Suppressor macrophage (primary cell): ENCODE measurements around the gene ENTPD8.
A peak's percentile ranks its signal among the peaks of the same experiment; 100 is the strongest.

ENCODE experiments used
- DNase-seq, 4 experiments: peaks; one replicate each; pipeline ENCODE4 v3.0.0-alpha.2; 2020 to 2022
- total RNA-seq, 17 experiments: gene quantifications; one replicate each; lab custom pipeline; 2026; ENCODE audit warnings: mixed read lengths in 6 of 17, inconsistent platforms in 3 of 17; lab: John Stamatoyannopoulos, UW

Gene ENTPD8, protein sequence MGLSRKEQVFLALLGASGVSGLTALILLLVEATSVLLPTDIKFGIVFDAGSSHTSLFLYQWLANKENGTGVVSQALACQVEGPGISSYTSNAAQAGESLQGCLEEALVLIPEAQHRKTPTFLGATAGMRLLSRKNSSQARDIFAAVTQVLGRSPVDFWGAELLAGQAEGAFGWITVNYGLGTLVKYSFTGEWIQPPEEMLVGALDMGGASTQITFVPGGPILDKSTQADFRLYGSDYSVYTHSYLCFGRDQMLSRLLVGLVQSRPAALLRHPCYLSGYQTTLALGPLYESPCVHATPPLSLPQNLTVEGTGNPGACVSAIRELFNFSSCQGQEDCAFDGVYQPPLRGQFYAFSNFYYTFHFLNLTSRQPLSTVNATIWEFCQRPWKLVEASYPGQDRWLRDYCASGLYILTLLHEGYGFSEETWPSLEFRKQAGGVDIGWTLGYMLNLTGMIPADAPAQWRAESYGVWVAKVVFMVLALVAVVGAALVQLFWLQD
- 0 to 1.1 (median 0) reads per million in 17 experiments for total RNA-seq

DNA sequence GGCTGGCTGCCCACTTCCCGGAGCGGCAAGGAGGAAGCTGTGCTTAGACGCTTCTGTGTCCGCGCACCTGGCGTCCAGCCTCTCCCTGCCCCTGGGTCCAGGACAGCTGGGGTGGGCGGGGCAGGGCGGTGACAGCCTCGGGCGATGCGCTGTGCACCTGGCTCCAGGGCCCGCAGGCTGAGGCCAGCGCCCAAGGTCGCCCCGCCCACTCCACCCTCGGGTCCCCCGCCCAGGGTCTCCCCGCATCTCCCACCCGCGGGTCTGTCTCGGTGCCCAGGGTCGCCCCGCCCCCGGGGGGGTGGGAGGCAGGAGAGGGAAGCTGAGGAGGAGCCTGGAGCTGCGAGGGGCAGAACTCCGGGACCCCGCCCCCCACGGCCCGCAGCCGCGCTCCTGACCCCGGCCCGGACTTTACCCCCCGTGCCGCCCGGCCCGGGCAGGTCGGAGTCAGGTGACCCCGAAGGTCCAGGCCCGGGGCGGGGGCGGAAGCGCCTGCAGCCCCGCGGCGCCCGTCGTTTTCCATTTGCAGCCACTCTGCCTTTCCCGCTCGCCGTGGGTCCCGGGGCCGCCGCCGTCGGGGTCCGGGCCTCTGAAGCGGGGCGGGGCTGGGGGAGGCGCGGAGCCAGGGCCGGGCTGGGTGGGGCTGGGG is at the start of gene ENTPD8:
Gene ENTPD8 (minus strand): TSS at position 69 of the 646 bp plus-strand sequence. CDS start 3,072 bp downstream, outside the sequence.
- DNase-seq = peak in 2 of 4 experiments; percentile 26 to 40

DNA sequence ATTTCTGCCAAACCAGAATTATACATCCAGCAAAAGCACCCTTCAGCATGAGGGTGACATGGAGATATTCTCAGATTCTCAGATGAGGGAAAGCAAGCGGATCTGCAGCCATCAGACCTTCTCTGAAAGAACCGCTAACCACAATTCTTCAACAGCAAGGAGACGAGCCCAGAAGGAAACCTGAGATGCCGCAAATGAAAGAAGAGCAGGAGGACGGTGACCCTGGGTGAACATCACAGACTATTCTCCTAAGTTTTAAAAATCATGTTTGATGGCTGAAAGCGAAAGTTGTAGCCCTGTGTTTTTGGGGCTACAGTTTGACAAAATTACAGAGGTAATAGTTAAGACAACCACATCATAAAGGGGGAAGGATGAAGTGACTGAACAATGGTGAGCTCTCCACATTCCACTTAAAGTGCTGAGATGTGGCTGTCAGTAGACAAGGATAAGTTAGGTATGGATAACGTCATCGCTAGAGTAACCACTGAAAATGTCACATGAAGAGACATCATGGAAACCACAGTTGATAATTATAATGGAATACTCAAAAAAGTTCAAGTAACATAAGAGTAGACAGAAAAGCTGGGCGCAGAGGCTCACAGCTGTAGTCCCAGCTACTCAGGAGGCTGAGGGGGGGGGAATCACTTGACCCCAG is 49.5 kb upstream of the ENTPD8 start:
- DNase-seq = no peak

DNA sequence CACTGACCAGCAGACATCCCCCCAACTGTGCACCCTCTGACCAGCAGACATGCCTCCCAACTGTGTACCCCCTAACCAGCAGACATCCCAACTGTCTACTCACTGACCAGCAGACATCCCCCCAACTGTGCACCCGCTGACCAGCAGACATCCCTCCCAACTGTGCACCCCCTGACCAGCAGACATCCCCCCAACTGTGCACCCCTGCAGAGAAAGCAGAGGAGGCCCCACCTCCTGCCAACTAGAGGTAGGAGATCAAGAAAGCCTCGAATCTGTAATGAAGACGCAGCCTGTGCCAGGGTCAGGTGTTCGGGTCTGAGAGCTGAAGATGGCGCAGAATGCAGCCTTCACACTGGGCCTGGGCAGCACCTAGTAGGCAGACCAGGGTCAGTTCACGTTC is 47.7 kb upstream of the ENTPD8 start:
- no peak for DNase-seq

DNA sequence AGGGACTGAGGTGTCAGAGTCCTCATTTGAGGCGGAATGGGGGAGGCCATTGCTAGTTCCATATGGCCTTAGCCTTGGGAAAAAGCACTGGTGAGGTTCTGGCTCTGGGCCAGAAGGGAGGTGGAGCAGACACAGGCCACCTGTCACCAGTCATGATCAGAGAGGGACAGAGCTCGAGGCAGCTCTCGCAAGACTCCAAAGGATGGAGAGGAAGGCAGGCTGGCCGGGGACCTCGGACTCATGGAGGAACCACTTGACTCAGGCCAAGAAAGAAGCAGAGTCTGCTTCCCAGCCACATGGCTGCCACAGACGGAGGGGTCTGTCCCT is 47.1 kb upstream of the ENTPD8 start:
- DNase-seq = no peak

DNA sequence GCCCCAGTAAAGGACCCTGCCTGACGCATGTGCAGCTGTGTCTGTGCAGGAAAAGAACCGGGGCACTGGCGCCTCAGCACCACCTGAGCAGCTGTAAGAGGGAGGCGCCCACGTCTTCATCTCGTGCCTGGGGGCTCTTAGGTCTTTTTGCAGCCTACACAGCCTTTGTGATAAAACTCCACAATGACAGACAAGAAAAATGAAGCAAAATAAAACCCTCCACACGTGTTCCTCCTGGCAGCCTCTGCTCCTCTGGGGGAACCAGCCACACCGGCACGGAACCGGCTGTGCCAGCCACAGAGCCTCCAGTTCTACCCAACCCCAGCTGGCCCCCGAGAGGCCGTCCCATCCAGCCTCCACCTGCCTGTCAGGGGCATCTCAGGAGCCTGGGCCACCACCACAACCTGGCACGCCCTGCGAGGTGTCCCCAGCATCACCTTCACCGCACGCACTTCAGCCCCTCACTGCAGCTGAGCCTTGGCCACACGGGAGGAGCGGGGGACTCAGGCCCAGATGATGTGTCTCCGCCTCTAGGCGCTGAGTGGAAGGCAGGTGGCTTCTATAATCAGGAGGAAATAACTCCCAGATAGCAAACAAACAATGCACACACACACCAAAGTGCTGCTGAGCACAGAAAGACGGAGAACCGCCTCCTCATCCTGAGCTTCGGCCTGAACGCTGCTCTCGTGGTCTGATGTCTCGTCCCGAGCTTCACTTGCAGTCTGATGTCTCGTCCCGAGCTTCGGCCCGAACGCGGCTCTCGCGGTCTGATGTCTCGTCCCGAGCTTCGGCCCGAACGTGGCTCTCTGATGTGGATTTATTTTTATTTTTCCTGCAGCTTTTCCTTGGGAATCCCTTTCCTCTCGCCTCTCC is 46.5 kb upstream of the ENTPD8 start:
- DNase-seq = no peak

DNA sequence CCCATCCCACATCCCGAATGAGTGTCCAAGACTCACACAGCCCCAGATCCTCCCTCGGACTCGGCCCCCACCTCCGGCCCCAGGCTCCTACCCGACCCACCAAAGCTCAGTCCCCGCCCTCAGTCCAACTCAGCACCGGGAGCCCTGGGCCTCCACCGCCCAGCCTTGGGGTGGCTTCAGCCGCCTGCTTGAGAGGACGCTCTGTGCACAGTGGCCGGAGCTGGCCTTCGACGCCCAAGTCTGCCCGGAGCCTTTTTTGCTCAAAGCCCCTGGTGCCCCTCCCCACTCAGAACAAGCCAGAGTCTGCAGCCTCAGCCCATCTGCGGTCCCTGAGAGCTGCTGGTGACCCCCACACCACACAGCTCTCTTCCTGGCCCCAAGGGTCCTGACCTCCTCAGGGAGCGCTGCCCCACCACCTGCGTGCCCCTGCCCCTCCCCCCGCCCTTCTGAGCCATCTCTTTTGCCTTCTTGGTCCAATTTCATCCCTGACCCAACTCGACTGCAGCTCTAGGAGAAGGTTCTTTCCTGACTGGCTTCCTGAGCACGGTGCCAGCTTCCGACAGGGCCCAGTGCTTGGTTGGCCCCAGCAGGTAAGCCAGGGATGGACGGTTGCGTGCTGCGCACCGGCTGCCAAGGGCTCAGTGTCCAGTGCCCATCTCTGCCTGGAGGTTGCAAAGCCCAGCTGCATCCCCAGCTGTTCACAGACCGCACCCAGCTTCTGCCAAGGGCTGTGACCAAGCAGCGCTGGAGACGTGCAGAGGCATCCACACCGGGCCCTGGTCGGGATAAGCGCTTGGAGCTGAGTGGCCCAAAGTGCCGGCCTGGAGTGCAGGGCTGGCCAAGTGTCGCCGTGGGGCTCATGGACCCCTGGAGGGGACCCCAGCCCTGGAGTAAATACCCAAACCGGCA is 45.6 kb upstream of the ENTPD8 start:
- DNase-seq = no peak

DNA sequence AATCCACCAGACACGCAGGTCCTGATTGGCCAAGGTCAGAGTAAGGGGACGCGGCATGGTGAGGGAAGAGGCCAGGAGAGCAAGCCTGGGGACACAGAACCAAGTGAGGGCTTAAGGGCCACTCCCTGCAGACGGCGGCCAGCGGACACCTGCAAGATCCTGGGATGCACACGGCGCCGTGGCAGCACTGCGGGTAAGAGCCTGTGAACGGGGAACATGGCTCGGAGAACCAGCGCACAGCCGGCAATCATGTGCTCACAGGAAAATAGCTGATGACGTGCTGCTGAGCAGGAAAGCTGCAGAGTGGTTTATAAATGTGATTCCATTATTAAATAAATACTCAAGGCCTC is 45.0 kb upstream of the ENTPD8 start:
- no peak for DNase-seq

DNA sequence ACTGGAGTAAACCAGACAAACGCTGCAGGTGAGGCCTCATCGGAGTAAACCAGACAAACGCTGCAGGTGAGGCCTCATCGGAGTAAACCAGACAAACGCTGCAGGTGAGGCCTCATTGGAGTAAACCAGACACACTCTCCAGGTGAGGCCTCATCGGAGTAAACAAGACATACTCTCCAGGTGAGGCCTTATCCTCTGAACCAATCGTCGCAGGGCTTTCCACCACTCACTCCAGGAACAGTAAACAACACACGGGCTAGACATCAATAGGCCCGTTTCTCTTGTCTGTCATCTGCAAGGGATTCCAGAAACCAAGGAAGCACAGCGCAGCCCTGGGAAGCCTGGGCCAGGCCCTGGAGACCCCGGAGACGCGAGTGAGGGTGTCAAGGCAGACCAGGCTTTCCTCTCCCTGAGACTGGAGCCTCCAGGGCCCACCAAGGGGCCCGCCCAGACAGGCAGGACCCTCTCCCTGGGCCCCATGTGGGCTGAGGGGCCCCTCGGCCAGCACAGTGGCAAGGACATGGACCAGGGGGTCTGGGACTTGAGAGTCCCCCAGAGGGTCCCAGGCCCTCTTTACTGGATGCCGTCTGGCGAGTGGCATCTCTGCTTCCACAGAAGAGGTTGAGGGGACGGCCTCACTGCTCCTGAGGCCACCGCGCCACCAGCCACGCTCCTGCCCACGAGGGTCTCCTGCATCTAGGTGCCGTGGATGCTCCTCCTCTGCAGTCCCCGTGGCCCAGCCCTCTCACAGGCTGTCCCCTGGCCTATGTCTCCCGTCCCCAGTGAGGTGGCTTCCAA is 44.4 kb upstream of the ENTPD8 start:
- no peak for DNase-seq

DNA sequence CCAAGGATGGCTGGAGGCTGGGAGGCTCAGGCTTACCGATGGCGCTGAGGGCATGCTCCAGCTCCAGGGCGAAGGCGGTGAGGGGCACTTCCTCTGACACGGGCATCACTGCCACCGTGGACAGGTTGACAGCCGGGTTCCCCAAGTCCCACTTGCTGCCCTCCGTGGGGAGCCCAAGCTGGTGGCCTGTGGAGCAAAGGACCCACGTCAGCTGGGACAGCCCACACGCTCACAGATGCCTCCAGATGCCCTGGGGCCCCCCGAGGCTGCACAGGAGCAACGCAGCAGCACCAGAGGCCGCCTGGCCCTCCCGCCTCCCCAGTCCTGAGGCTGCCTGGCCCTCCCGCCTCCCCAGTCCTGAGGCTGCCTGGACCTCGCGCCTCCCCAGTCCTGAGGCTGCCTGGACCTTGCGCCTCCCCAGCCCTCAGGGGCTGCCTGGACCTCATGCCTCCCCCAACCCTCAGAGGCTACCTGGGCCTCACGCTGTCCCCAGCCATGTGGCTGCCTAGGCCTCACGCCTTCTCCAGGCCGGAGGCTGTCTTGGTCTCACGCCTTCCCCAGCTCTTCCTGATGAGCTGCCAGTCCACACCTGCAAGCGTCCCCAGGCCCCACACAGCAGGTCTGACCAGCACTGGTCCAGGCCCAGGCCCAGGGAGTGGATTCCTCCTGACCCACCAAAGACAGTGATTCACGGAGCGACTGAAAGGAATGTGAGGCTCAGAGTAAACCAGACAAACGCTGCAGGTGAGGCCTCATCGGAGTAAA is 43.6 kb upstream of the ENTPD8 start:
- DNase-seq = no peak

DNA sequence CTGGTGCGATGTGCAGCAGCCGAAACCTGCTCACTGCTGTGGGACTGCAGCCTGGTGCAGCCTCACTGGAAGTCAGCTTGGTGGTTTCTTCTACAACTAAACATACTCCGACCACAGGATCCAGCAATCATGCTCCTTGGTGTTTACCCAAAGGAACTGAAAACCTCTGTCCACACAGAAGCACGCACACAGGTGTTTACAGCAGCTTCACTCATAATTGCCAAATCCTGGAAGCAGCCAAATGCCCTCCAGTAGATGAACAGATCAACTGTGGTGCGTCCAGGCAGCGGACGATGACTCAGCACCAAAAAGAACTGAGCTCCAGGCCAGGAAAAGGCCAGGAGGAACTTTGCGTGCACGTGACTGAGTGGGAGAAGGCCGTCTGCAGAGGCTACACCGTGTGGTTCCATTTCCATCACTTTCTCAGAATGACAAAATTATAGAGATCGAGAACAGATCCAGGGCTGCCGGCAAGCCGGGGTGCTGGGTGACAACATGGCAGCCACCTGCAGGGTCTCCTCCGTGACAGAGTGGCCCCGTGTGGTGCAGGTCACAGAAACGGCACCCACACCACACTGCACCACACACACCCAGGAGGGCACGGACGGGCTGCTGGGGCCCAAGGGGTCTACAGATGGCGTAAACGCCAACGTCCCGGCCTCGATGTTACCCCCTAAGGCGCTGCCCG is 41.1 kb upstream of the ENTPD8 start:
- DNase-seq = peak; percentile 81 to 92 (median 91)

DNA sequence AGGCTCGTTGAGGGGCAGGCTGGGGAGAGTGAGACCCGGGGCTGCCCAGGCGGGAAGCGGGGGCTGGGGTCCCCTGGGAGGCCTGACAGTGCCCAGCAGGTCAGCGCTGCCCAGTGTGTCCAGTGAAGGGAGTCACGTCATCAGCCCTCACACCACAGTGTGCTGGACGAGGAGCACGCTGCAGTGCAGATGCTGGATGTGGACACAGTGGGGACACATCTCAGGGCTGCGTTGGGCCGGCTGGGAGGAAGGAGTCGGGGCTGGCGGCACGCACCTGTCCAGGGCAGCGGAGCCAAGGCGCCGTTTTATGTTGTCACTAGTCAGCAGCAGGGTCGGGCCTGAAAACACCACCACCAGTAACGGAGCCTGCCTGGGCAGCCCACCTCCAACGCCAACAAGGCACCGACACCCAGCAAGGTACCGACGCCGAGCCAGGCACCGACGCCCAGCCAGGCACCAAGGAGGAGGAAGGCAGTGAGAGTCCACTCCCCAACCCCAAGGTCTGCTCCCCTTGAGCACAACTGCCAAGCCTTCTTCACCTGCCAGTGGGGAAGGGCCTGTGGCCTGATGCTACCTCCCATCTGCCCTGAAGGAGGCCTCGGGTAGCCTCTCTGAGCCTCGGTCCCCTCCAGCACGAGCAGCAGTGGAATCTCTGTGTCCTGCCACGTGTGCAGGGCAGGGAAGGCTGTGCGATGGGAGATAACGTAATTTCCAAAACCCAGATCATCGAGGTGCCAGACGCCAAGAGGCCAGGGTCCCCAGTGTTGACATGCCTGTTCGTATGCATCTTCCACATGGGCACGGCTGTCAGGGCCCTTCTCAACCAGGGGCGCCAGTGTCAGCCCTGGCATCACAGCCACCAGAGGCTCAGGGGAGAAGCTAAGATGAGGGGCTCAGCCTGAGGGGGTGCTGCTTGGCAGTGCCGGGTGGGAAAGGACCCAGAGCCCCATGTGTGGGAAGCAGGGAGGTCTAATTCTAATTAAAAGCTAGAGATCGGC is 39.8 kb upstream of the ENTPD8 start:
- no peak for DNase-seq

DNA sequence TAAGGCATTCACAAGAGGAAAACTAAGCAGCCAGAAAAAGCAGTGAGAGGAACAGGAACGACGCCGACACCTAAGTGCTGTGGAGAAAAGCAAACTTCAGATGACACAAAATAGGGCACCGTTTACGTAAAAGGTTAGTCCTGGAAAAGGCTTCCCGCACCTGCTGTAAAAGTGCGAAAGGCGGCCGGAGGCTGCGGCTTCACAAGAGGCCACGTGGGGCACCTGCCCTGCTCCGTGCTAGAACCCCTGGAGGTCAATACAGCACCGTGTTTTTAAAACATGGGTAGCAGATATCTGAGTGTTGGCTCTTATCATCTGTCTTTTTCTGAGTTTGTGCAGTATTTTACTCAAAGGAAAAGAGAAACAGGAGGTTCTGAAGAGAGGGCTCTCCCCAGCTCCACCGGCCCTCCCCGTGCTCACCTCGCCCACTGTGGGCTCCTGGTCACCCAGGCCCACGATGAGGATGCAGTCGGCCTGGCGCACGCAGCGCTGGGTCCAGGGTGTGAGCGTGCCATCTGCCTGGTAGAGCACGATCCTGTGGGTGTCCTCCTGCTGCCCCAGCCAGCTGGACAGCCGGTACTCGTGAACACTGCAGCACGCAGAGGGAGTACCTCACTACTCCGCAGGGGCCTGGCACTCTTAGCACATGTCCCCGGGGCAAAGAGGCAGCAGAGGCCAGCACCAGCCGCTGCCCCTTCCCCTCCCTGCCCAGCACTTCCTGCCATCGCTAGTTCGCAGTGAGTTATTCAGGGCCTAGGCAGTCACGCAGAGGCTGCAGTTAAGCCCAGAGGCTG is 38.9 kb upstream of the ENTPD8 start:
- DNase-seq = no peak

DNA sequence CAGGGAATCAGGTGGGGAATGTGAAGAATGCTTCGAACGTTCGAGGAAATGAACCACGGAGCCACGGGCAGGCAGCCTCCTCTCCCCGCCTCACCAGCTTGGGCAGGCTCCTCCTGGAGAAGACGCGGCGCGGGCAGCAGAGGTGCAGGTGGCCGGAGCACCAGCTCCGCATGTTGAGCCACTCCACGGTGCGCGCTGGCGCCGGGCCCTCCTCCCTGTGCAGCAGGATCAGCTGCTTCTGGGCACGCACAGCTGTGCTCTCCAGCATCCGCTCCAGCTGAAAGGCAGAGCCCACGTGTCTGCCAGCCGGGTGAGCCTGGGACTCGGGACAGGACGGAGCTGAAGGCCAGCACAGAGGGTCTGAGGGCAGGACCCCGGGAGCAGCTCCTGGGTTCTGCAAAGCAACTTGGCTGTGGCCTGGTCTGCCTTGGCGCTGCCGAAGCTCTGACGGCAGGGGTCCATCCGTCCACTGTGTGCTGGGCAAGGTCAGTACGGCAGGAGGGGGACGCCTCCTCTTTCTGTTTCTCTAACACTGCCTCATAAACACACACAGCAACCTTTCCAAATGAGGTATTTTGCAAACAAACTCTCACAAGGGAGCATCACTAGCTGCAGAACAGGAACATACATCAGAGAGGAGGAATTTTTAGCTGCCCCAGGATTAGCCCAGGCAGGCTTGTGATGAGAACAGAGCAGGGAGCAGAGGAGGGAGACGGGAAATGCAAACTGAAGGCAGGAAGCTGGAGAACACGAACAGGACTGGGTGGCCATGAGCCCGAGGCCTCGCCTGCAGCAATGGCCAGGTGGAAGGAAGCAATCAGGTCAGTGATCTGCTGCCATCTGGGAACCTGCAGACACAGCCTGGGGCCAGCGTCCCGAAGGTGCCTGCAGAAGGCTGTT is 38.1 kb upstream of the ENTPD8 start:
- no peak for DNase-seq

DNA sequence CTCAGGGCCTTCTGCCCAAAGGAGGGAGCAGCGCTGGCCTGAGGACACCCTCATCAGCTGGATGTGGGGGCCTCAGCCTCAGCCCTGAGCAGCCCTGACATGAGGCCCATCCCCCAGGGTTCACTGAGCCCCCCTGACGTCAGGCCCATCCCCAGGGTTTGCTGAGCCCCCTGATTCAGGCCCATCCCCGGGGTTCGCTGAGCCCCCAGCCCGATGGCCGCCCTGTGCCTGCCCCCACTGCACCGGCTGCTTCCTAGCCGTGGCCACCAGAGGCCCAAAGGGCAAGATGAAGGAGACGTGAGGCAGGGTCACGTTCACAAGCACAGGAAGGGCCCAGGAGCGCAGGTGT is 37.4 kb upstream of the ENTPD8 start:
- no peak for DNase-seq

DNA sequence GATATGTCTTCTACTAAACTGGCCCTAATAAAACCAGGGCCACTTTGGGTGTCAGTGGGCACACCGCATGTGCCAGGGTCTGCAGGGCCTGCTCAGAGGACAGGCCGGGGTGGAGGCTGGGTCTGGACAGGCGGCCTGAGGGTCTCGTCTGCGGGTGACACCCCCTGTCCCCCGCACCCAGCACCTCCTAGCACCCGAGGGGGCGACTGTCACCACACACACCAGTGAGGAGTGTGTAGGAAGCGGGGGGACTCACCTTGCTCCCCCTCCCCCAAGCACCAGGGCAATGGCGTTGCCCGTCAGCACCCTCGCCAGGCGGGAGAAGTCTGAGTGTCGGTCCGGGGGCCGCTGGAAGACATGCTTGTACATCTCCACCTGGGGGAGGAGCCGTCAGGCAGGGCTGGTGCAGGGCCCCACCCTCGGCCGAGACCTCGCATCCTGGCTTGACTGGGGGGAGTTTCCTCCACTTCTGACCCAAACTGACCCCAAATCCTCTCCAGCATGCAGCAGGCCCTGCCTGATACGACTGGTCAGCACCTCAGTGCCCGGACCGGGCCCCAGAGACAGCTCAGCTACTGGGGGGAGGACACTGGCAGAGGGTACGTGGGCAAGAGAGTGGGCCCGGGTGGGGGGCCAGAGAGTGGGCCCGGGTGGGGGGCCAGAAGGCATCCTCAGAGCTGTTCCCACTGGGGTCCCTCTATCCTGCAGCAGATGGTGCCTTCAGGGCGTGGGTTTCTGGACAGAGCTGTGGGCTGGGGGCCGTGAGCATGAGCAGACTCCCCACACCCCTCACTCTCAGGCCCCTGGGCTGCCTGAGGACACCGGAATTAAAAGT is 36.8 kb upstream of the ENTPD8 start:
- DNase-seq = no peak
